Esophagus squamous epithelium (tissue), 4 donors: ENCODE data around the gene FCHSD2.
A peak's percentile ranks its signal among the peaks of the same experiment; 100 is the strongest.

Experiments
- CTCF ChIP-seq, 6 experiments: fragments of 450-650 bp in 4 of 6; fragments of 200-600 bp in 2 of 6; sonication (generic) in 2 of 6; IDR thresholded peaks; one replicate each; pipeline ENCODE4 v1.5.1; 2016 to 2019; ENCODE audit warnings: antibody characterized with exemption in 6 of 6, mild to moderate bottlenecking in 4 of 6, moderate library complexity in 4 of 6
- POLR2A ChIP-seq, 4 donors: fragments of 450-650 bp; IDR thresholded peaks; one replicate each; pipeline ENCODE4 v1.6.1; 2017; ENCODE audit warnings: antibody characterized with exemption in 4 of 4, mild to moderate bottlenecking in 4 of 4, moderate library complexity in 3 of 4

- TF ChIP-seq CTCF (IDR thresholded peaks at IDR 0.05) (peak in 1 of 6 experiments; percentile 21), POLR2A (IDR thresholded peaks at IDR 0.05) (no peak)
Observed at GRCh38 chr11:73114110-73114834, 27.8 kb downstream of the FCHSD2 start.
